ENCODE data around the gene HNRNPK.

GRCh38 chr9:83957248-83957513, 22.8 kb downstream of the HNRNPK start:
- TF ChIP-seq POLR2AphosphoS5 (IDR thresholded peaks at IDR 0.05; ENCODE audit: low read depth) = no peak
- no peak for TF ChIP-seq CTCF (IDR thresholded peaks at IDR 0.05; ENCODE audit: insufficient read depth, low read length)

Measured in HL-60 (cell line).